Stomach (tissue), 4 donors: ENCODE data around the gene DPH5.
"Not testable (repeated sequence)": the region's sequence is repeated elsewhere in the genome, so short reads cannot be mapped to it uniquely, and the experiment has no call there.

ENCODE experiments used
- CTCF ChIP-seq, 7 experiments: fragments of 450-650 bp in 4 of 7; fragments of 200-600 bp in 3 of 7; sonication (generic) in 3 of 7; IDR thresholded peaks; one replicate each; pipeline ENCODE4 v1.5.1; 2016 to 2019; ENCODE audit warnings: antibody characterized with exemption in 7 of 7, control low read depth in 2 of 7, mild to moderate bottlenecking in 1 of 7
- POLR2A ChIP-seq, 4 donors: fragments of 450-650 bp; IDR thresholded peaks; one replicate each; pipeline ENCODE4 v1.6.1; 2016; ENCODE audit warnings: antibody characterized with exemption in 4 of 4, control low read depth in 2 of 4, mild to moderate bottlenecking in 1 of 4, moderate library complexity in 1 of 4

GRCh38 chr1:101032129-101032528, 6.5 kb upstream of the DPH5 start:
- TF ChIP-seq CTCF, POLR2A (IDR thresholded peaks at IDR 0.05): not testable (repeated sequence)
